Activated T-helper 1 cell treated with Interleukin-2 at 50 U/mL for 16 hours (primary cell): ENCODE data around the gene SHPK.

Source experiments
- DNase-seq: peaks from one replicate; pipeline ENCODE4 v3.0.0-alpha.2; 2020; ENCODE audit warnings: low read depth

Gene SHPK

DNA sequence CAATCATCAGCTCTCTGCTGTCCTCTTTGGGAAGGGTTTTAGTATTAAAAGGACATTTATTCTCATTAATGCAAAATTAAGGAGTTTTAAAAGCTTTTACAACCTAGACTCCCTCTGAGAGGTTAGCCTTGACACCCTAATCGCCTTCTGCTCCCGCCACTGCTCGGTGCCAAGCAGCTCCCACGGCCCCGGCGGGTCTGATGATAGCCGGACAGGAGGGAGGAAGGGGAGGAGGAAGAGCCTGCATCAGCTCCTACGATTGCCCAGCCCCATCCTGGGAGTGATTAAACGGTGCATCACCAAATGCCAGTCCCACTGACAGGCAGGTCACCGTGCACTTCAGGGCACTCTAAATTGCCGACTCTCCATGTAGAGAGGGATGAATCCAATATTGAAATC lies 8.3 kb downstream of the SHPK start:
- no peak for DNase-seq

DNA sequence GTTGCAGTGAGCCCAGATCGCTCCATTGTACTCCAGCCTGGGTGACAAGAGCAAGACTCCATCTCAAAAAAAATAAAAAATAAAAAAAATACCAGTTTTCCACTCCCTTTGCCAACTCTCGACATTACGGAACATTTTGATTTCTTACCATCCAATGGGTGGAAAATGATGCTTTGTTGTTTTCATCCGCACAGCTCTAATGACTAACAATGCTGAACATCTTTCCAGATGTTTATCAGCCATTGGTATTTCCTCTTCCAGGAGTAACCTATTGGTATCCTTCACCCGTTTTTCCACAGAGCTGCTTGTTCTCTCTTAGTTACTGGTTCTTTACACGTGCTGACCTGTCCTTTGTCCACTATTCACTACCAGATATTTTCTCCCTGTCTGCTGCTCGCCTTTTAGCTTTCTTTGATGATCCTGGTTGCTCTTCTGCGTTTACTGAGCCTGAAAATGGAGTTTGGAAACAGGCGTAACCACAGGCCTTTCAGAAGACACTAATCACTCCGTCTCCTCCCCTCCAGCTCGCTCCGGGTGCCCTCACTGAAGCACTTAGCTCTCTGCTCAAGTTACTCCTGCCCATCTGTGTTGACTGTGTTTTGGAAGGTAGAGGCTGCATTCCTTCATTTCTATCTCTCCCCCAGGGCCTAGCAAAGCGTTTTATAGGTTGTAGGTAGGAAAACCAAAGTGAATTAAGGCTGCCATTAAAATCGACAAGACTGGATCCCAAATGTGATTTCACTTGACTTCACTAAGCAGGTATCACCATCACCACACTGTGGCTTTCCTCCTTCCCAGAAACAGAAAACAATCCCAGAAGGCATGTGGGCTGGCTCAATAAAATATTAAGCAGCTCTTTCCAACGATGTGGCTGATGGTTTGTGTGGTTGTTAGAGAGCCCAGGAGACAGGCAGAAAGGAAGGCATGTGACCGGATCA lies 8.9 kb downstream of the SHPK start:
- no peak for DNase-seq

DNA sequence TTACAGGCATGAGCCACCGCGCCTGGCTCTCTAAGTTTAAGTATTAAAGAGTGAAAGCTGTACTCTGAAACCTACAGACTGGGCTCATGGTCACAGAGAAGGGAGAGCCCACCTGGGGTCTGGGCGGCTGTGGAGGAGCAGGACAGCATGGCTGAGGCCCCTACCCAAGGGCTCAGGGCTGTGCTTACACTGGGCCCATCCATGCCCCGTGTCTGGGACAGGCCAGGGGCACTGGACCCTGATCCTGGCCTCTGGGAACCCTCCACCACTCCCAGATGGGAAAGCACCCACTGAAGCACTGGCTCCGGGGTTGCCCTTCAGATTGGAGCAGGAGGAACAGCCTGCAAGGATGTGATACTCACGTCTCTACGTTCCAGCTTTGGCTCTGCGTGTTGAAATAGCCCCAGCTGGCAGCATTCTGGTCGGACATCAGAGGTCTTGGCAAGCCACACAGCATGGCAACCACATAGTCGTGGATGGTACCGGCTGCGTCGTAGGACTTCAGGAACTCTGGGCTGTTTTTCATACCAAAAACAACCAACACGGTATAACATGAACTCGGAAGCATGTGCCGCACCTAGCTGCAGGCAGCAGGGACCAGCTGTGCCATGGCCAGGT lies 13.0 kb downstream of the SHPK start:
- no peak for DNase-seq

DNA sequence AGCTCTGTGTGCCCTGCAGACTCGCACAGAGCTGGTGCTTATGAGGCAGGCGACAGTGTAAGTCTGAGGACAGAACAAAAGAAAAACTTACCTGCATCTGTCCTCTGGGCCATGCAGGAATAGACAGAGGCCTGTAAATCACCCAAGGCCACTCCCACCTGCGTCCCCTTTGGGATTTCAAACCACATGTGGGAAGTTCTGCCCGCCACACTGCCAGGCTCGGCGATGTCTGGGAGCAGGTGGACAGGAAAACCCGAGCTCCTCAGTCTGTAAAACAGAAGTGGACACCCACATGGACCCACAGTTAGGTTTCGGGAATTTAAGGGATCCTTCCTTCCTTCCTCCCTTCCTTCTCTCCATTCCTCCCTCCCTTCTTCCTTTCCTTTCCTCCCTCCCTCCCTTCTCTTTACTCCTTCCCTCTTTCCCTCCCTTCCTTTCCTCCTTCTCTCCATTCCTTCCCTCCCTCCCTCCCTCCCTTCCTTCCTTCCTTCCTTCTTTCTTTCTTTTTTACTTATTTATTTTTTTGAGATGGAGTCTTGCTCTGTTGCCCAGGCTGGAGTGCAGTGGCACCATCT lies 14.8 kb downstream of the SHPK start:
- no peak for DNase-seq

DNA sequence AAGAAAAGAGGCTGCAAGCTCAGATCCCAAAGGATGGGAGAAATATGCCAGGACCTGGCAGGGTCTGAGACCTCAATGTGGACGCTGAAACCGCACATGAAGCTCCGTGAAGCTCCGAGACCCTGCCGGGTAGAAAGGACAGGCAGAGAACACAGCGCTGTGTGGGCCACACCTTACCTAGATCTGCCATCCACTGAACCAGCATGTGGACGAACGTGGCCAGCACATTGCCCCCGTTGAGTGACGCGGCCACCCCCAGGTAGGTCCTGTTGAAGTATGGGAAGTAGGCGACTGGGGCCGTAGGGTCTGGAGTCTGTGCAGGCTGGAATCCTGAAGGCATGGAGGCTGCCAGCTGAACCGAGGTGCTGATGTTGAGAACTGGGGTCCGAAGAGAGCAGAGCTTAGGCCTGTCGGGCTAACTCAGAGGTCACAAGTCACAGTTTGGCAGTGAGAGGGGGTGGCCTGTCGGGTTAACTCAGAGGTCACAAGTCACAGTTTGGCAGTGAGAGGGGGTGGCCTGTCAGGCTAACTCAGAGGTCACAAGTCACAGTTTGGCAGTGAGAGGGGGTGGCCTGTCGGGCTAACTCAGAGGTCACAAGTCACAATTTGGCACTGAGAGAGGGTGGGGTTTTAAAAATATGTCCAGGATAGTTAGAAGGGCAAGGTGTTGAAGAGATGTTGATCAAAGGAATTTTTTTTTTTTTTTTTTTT lies 20.7 kb downstream of the SHPK start:
- DNase-seq, result no peak

DNA sequence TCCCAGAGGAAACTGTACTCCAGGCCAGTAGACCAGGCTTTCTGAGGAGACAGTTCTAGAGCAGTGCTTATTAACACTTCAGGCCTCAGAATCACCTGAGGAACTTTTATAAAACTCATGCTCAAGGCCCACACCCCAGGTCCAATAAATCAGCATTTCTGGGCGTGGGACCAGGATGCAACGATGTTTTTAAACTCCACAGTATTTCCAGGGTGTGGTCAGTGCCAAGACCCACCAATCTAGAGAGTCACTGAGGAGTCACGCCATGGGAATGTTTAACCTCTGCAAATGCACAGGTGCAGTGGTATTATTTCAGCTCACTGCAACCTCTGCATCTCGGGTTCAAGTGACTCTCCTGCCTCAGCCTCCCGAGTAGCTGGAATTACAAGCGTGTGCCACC lies 22.9 kb downstream of the SHPK start:
- DNase-seq, result no peak

DNA sequence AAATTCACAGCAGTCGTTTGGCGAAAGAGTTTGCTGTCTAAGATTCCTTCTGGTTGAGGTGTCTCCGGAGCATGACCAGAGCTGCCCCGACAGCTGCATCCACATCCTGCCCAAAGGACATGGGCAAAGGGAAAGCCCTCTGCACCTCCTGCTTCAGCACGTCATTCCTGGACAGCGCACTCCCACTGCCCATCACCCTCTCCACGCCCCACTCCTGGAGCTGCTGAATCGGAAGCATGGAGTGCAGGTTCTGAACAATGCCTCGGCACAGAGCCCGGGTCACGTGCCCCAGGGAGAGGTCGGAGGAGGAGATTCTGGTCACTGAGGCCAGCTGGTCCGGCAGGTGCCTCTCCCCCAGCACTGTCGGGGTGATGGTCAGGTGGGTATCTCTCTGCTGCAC lies 25.5 kb downstream of the SHPK start:
- no peak for DNase-seq

DNA sequence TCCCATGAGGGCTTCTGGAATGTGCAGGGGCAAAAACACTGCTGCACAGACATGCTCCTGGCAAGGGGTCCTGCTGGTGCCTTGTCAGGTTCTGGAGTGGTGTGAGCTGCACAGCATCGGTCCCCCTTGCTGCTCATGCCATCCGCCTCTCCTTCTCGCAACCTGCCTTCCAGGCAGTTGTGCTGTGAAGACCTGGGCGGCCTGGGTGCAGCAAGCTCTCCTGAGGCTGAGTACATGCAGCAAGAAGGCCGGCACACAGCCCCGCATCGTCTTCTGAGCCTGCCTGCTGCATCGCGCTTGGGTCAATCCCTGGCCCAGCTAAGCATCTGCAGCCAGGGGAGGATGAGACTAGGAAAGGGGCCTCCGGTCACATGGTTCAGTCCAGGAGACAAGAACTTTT lies 26.4 kb downstream of the SHPK start:
- DNase-seq, result no peak

DNA sequence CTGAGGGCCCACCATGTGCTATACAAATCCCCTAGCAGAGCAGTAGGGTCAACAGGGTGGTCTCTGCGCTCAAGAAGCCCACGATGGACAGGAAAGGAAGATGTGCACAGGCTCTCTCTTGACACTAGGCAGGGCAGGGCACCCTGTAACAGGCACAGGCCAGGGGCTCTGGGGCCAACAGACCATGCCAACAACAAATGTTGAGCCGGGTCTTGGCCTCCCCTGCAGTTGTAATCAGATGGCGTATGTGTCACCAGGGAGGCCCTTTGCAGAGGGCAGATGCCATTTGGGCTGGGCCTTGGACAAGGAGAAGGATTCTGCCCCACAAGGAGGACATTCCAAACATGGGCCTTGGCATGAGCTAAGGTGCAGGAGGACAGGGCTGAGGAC lies 32.2 kb downstream of the SHPK start:
- DNase-seq, result no peak

DNA sequence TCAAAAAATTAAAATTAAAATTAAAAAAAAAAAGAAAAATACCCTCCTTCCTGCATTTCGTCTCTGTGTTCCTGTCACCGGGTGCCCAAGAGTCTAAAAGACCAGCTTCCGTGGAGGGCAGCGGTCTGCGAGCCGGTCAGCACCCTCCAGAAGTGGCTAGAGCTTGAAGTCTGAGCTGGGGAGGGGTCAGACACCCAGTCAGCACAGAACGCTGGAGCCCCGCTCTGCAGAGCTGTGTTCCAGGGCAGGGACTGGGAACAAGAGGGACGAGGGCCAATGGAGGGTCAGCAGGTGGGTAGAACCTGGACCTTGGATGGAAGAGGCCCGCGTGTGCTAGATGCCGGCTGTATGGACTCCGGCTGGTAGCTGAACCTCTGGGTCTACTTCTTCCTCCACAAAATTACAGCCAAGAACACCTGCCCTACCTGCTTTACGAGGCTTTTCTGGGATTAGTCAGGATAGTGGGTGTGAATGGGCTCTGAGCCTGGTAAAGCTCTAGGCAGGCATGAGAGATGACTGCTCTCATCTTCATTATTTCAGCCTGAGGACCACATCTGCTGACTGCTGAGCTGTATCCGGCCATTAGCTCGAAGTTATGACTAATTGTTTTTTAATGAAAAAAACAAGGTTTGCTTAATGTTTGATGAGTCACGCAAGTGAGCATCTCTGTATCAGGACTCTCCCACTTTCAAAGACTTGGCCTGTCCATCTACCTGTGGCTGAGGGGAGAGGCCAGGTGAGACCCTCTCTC lies 32.8 kb downstream of the SHPK start:
- no peak for DNase-seq

DNA sequence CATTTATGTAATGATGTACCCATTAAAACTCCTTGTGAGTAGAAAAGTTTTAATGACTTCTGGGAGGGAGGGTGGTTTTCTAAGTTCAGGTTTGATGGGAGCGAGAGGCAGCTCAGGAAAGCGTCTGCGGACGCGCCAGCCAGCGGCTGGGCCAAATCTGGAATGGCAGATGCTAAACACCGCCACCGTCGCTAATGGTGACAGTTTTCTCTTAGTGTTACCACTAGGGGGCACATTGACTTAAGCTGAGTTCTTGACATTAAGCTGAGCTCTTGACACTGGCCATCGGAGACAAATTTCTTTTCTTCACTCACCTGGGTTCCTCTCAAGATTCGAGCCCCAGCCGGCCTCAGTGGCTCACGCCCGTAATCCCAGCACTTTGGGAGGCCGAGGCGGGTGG lies 33.6 kb downstream of the SHPK start:
- DNase-seq, result no peak

DNA sequence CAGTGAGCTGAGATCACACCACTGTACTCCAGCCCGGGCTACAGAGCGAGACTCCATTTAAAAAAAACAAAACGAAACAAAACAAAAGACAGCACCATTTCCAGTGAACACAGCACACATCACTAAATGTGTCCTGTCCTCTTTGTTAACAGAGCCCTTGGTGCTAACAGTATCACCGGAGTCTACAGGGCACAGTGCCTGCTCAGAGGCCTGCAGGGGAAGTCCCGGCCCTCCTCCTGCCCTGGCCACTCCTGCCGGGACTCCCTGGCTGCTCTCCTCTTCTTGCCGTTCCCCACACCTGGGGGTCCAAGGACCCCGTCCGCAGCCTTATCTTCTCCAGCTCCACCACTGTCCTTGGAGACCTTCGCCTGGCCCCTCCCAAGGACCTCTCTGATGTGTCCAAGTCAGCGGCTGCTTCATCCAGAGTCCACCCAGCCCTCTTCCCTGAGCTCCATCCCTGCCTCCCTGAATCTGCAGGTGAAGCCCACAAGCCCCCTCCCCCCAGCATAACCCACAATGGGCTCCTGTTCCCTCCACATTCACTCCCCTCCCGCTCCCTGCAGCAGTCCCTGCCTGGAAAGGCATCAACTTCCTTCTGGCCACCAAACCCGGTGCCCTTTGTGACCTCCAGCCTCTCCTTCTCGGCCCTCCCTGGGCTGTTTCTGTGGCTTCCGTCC lies 35.4 kb downstream of the SHPK start:
- DNase-seq, result no peak

DNA sequence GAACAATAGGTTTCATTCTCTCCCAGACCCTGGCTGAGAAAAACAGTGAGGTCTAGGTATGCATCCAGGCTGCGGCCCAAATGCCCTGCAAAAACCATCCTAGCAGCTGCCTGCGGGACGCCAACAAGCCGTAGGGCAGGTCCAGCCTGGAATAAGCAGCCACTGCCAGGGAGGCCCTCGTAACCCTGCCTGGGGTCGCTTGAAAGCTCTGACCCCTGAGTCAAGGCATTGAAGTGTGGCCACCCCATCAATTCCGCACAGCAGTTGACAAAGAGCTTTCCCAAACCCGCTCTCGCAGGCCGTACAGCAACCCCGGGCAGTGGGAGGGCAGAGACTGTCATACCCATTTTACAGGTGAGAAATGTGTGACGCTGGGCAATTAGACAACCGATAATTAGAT lies 38.0 kb downstream of the SHPK start:
- no peak for DNase-seq

DNA sequence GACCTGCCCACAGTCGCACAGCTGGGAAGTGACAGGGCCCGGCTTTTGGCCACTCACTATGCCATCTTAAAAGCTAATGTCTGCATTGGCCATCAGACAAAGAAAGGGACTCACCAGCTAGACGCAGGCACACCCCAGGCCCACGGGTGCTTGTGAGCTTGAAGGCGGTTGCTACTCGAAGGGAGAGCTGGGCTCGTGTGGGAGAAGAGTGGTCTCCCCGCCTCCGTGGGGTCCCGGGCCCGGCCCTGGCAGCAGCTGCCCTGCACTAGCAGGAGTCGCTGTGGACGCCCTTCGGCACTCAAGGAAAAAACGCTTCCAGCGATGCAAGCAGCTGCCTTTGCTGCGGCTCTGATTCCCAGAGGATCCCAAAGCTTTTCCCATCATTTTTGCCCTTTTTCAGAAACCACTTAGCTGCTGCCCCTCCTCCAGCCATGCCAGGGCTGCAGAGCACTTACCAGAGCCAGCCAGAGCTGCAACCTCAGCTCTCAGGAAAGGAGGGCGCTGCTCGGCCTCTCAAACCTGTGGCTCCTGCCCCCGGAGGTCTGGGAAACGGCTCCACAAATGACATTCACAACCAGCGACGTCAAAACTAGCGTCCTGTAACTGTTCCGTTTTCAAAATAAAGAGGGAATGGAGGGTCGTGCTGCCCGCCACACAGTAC lies 39.1 kb downstream of the SHPK start:
- no peak for DNase-seq

DNA sequence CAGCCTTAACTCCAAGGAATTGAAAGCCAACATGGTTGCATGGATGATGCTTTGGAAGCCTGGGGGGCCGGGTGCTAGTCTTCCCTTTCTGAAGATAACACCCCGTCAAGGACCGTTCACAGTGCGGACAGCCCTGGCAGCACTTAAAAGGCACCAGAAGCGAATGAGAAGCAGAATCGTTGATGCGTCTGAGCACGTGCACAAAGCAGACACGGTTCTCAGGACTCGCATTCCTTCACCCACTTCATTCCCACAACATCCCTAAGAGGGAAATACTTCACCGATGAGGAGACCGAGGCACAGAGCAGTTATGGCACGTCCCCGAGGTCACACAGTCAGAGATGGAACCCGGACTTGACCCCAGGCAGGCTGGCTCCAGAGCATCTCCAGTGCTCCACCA lies 41.1 kb downstream of the SHPK start:
- no peak for DNase-seq

DNA sequence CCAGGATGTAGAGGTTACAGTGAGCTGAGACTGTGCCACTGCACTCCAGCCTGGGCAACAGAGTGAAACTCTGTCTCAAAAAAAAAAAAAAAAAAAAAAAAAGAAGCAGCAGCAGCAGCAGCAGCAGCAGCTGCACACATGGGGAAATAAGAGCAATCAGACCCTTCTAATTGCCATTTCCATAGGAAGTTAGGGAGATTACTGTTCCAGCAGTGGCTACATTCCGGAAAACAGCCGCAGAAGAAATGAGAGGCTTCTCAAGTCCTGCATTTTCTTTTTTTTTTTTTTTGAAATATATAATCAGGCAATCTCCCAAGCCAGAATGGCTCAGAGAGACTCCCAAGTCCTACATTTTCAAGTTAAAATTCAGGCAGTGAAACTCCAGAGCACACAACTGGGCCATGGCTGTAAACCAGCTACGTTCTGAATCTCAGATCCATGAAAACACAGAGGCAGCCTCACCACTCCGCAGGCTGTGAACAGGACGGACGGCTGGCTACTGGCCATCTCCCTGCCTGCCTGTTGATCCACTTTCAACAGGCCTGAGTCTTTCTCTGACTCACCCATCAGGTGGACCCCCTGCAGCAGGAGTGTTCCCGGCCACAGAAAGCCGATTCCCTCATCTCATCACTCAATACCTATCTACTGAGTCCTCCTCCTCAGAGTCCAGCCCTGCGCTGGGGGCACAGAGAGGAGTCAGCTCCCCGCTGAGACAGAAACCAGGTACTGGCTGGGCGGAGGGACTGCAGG lies 41.8 kb downstream of the SHPK start:
- DNase-seq, result no peak

DNA sequence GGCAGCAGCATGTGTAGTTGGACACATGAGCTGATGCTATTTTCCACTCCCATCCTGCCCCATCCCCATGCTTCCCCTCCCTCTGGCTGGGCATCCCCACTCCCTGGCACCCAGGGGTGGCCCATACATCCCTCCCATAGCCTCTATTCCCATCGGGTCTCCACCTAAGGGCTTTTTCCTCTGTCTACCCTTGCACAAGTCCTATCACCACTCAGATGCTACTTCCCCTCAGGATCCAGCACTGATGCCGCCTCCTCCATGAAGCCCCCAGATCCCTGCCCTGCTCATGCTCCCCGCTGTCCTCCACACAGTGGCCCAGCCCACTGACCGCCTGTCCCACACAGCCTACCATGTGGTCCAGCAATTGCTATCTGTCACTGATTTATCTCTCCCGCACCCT lies 42.7 kb downstream of the SHPK start:
- DNase-seq, result no peak

DNA sequence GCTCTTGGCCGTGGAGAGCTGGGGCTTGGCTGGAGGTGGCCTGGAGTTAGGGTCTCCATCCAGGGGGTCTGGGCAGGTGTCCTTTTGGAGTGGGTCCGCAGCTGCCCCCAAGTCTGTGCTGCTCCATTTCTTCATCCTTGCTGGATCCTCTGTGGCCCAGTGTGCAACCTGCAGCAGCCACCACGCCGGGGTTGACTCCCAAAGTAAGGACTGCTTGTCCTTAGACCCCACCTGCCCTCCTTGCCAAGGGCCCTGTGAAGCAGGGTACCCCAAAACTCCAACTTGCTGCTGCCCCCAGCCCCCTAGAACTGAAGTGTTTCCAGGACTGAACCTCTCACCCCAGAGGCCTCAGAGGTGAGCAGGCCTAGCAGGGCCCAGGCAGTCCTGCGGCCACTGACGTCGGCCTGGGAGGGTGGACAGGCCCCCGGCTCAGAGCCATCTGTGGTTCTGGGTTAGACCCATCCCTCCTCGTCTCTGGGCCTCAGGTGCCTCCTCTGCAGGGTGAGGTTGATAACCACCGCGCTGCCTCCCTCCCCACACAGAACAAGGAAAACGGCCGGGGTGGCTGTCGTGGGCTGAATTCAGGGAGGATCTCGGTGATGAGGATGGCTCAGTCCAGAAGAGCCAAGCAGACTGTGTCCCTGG lies 43.7 kb downstream of the SHPK start:
- DNase-seq, result no peak

DNA sequence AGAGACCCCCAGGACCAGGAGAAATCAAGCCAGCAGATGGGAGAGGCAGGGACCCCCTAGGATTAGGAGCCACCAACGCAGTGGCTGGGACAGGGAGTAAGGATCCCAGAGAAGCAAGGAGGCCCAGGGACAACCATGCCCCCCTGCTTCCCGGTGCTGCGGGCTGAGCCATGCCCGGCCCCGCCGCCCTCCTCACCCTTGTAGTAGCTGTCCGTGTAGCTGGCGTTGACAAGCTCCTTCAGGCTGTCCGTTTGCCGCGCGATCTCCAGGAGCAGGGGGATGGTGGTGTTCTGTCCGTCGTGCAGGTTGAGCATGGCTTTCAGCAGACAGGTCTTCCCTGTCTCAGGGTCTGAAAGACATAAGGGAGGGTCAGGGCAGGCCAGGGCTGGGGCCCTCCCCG lies 45.3 kb downstream of the SHPK start:
- DNase-seq, result no peak

DNA sequence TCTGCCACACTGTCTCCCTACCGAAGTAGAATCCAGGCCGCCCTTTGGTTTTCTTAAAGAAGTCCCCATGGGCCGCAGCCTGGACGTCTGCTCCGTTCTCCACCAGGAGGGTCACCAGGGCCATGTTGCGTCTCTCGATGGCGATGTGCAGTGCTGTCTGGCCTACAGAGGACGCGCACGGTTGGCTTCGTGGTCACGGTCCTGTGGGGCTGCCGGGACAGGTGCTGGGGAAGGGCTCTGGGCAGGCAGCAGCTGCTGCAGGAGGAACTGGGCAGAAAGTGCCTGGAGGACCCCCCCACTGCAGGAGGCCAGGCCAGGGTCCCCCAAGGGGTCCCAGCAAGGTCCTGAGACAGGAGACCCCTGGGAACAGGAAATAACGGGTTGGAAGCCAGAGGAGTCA lies 45.8 kb downstream of the SHPK start:
- no peak for DNase-seq
